ENCODE measurements around the gene SEC14L2. TPM values are rescaled to one million over a fixed set of nuclear protein-coding genes. Genes with fewer than 3 reads are reported as not detected.

SEC14L2 gene
- total RNA-seq, 1 experiment from 2014 or later = 9.4 TPM

GRCh38 chr22:30373331-30374325 lies 23.2 kb upstream of the SEC14L2 start:
- TF ChIP-seq CTCF (IDR thresholded peaks at IDR 0.05; ENCODE audit: insufficient read depth in 1 of 2, low read depth in 1 of 2, low read length in 1 of 2, severe bottlenecking in 1 of 2, unreplicated experiment in 1 of 2) = no peak
- no peak for DNase-seq
- Mint-ChIP-seq H3K4me1 (ENCODE audit: low read depth, unreplicated experiment) (no peaks in the 10 kb centered on the region), H3K9me3 (ENCODE audit: unreplicated experiment) (no peaks in the 10 kb centered on the region), H3K36me3 (ENCODE audit: insufficient read depth, unreplicated experiment) (peaks cover 22% of the 10 kb centered on the region), H3K4me3 (ENCODE audit: unreplicated experiment) (no peak overlapping the region), H3K27ac (ENCODE audit: unreplicated experiment) (no peak overlapping the region), H3K27me3 (ENCODE audit: insufficient read depth, unreplicated experiment) (no peaks in the 10 kb centered on the region)
- Histone ChIP-seq H3K27me3 (replicated peaks; ENCODE audit: control insufficient read depth, insufficient read depth, low read length) (no peaks in the 10 kb centered on the region), H3K4me3 (ENCODE audit: low read depth, low read length) (no peak overlapping the region), H3K36me3 (ENCODE audit: control insufficient read depth, insufficient read depth, low read length) (no peaks in the 10 kb centered on the region; the same call in 1 of the 2 replicates), H3K9me3 (no peaks in the 10 kb centered on the region), H3K4me1 (no peaks in the 10 kb centered on the region)
- ChIA-PET POLR2A (interaction anchor here (1.0 kb wide), 1 partner anchor 17 kb away, joined by 3 read pairs; the partner anchor contains the start of genes CCDC157 and SF3A1), CTCF (interaction anchor here (0.6 to 0.8 kb wide), 2 partner anchors 39 to 49 kb away, joined by 3 to 5 read pairs; no protein-coding TSS in a partner anchor)
- intact Hi-C loops (cut with micrococcal nuclease; ENCODE audit: unreplicated experiment) = no loop called here
- BruUV-seq (replicated peaks) = no TSS peak

GRCh38 chr22:30375312-30375849 lies 21.4 kb upstream of the SEC14L2 start:
- CTCF ChIA-PET = no interaction called here
- H3K4me3 Mint-ChIP-seq (ENCODE audit: unreplicated experiment) = no peak overlapping the region

More at GRCh38 chr22:30375312-30375849, 21.4 kb upstream of the SEC14L2 start:
- Mint-ChIP-seq H3K36me3 (ENCODE audit: insufficient read depth, unreplicated experiment) (peaks cover 24% of the 10 kb centered on the region), H3K9me3 (ENCODE audit: unreplicated experiment) (no peaks in the 10 kb centered on the region), H3K4me1 (ENCODE audit: low read depth, unreplicated experiment) (no peaks in the 10 kb centered on the region), H3K27me3 (ENCODE audit: insufficient read depth, unreplicated experiment) (no peaks in the 10 kb centered on the region), H3K27ac (ENCODE audit: unreplicated experiment) (no peak overlapping the region)
- BruUV-seq (replicated peaks) = no TSS peak
- POLR2A ChIA-PET = no interaction called here
- Histone ChIP-seq H3K4me3 (ENCODE audit: low read depth, low read length) (no peak overlapping the region), H3K36me3 (ENCODE audit: control insufficient read depth, insufficient read depth, low read length) (no peaks in the 10 kb centered on the region), H3K9me3 (no peaks in the 10 kb centered on the region), H3K27me3 (replicated peaks; ENCODE audit: control insufficient read depth, insufficient read depth, low read length) (no peaks in the 10 kb centered on the region), H3K4me1 (no peaks in the 10 kb centered on the region)
- no peak for TF ChIP-seq CTCF (IDR thresholded peaks at IDR 0.05; ENCODE audit: insufficient read depth in 1 of 2, low read depth in 1 of 2, low read length in 1 of 2, severe bottlenecking in 1 of 2, unreplicated experiment in 1 of 2)
- intact Hi-C loops (cut with micrococcal nuclease; ENCODE audit: unreplicated experiment) = no loop called here
- DNase-seq = no peak

Measured in Caco-2 (cell line).